Activated T-cell treated with anti-CD3 and anti-CD28 coated beads, Interleukin-2, amount 50 U/mL, for 4 hours (primary cell): Measurements from ENCODE around the gene FHIT. TPM values are rescaled to one million over a fixed set of nuclear protein-coding genes. Genes with fewer than 3 reads are reported as not detected.

Source experiments
- ATAC-seq, 2 donors: fragments of 200-7000 bp; cut with Tn5 transposase; one replicate each; pipeline ENCODE4 v1.10.0; 2021
- DNase-seq: peaks from one replicate; pipeline ENCODE4 v3.0.0-alpha.2; 2020
- H3K27me3 Mint-ChIP-seq: one replicate; pipeline ENCODE4 v1.8.0; 2021; ENCODE audit warnings: low read depth, mixed read lengths
- H3K36me3 Mint-ChIP-seq: one replicate; pipeline ENCODE4 v1.8.0; 2022; ENCODE audit warnings: mixed read lengths; ENCODE audit not compliant: insufficient read depth
- H3K4me1 Mint-ChIP-seq: one replicate; pipeline ENCODE4 v1.8.0; 2021; ENCODE audit warnings: low read depth, mixed read lengths
- H3K4me3 Mint-ChIP-seq: one replicate; pipeline ENCODE4 v1.8.0; 2021; ENCODE audit warnings: mild to moderate bottlenecking, moderate library complexity, mixed read lengths
- H3K9me3 Mint-ChIP-seq: one replicate; pipeline ENCODE4 v1.8.0; 2021; ENCODE audit warnings: mixed read lengths
- total RNA-seq, 3 donors: library from RNA; stranded (reverse); gene quantifications; one replicate each; pipeline ENCODE4 v1.2.1, GENCODE V29; 2021

Gene FHIT
- total RNA-seq, 3 donors from 2014 or later, result 0.66 to 5.5 (median 2.4) TPM

DNA sequence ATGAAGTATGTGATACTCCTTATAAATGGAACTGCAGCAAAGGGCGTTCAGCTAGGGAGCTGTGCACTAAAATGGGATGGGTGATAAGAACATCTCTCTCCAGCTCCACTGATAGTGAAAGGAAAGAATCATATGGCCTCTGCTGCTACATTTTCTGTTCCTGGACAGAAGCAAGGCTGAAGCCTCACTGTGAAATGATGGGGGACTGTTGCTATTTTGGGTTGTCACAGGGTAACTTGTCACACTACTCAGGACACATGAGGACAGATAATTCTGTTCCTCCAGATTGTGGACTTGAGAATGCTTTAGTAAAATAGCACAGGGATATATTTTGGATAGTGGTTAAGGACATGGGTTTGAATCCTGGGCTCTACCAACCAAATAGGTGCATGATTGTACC lies 423.6 kb downstream of the FHIT start:
- Mint-ChIP-seq H3K4me3 (no peak overlapping the region), H3K36me3 (no peaks in the 10 kb centered on the region), H3K27me3 (no peaks in the 10 kb centered on the region), H3K9me3 (peaks cover 20% of the 10 kb centered on the region), H3K4me1 (no peaks in the 10 kb centered on the region)
- DNase-seq (no peak), ATAC-seq (no peak)

DNA sequence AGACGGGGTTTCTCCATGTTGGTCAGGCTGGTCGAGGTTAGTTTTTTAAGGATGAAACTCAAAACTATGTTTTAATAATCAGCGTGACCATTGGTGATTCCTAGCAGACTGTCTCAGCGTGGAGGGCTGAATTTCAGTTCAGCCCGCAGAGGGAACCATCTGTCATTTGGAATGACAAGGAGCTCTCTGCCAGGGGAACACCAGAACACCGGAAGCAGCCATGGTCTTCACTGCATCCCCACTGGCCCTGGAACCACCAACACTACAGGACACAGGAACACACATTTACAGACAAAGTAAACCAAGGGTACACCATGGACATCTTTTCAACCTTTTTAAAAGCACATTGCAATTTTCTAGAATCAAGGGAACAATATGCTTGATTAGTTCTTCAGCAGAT lies 424.7 kb downstream of the FHIT start:
- Mint-ChIP-seq H3K4me1 (no peaks in the 10 kb centered on the region), H3K4me3 (no peak overlapping the region), H3K9me3 (peaks cover 20% of the 10 kb centered on the region), H3K36me3 (no peaks in the 10 kb centered on the region), H3K27me3 (no peaks in the 10 kb centered on the region)
- no peak for ATAC-seq
- no peak for DNase-seq

DNA sequence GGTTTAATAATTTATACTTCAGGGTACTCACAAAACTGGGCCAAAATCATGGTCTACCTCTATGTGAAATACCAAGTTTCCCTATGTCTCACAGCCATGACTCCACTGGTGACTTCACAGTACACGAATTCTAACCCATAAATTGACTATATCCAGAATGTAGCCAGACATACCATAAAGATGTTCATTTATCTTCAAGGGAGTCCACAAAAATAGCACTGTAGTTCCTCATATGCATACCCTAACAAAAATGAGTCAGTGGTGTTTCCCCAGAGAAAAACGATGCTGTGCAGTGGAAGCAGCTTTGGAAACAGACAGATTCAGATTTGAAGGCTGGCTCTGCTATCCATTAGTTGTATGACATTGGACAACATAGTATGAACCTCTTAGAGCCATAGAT lies 438.8 kb downstream of the FHIT start:
- Mint-ChIP-seq H3K9me3 (peaks cover 18% of the 10 kb centered on the region), H3K27me3 (no peaks in the 10 kb centered on the region), H3K4me1 (no peaks in the 10 kb centered on the region), H3K36me3 (no peaks in the 10 kb centered on the region), H3K4me3 (no peak overlapping the region)
- no peak for DNase-seq
- ATAC-seq, result no peak

DNA sequence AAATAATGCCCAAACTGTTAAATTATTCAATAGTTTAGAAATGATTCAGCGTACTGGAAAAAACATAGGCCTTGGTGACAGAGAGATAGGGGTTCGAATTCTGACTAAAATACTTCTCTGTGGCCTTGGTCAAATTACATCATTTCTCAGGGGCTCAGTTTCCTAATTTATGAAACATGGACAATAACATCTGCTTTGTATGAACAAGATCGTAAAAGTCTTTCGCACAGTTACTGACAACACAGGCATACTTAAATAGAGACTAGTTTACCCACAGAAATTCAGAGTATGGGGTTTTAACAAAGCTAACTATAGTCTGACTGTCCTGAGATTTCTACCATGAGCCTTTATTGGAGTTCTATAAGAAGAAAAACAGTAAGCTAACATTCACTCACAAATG lies 440.4 kb downstream of the FHIT start:
- H3K27me3 Mint-ChIP-seq, result no peaks in the 10 kb centered on the region
- no peaks in the 10 kb centered on the region for H3K4me1 Mint-ChIP-seq

DNA sequence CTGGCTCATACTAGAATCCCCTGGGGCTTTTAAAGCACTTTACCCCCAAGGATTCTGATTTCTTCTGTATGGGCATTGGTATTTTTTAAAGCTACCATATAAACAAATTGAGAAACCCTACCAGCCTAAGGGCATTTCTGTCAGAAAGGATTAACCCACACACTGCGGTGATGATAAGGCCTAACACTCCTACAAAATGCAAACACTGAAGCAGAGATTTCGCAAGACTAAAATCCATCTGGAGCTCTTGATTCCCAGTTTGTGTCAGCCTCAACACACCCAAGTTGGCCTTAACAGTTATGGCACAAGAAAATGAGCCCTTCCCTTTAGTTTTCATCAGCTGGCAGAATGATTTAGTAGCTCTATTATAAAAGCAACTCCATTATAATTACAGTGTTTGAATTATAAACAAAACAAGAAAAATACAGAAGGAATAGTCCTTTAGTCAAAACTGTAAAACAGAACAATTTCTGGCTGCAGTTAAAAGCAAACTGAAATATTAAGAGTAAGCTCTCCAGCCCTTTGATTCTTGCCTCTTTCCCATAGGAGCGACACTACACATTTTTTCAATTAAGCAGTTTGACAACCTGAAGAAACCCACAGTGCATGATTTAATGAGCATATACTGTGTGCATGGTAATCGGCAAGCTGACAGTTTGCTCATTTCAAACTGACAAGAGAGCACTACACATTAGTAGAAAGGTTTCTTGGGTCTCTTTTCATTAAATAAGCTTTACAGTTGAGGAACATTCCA lies 441.2 kb downstream of the FHIT start:
- H3K9me3 Mint-ChIP-seq, result no peaks in the 10 kb centered on the region
- DNase-seq (no peak), ATAC-seq (no peak)
- H3K4me1 Mint-ChIP-seq, result no peaks in the 10 kb centered on the region
- no peaks in the 10 kb centered on the region for H3K36me3 Mint-ChIP-seq
- H3K27me3 Mint-ChIP-seq, result no peaks in the 10 kb centered on the region
- H3K4me3 Mint-ChIP-seq, result no peak overlapping the region

More for the DNA sequence above, 440.4 kb downstream of the FHIT start:
- ATAC-seq (no peak), DNase-seq (no peak)
- Mint-ChIP-seq H3K36me3 (no peaks in the 10 kb centered on the region), H3K9me3 (peaks cover 5% of the 10 kb centered on the region), H3K4me3 (no peak overlapping the region)

DNA sequence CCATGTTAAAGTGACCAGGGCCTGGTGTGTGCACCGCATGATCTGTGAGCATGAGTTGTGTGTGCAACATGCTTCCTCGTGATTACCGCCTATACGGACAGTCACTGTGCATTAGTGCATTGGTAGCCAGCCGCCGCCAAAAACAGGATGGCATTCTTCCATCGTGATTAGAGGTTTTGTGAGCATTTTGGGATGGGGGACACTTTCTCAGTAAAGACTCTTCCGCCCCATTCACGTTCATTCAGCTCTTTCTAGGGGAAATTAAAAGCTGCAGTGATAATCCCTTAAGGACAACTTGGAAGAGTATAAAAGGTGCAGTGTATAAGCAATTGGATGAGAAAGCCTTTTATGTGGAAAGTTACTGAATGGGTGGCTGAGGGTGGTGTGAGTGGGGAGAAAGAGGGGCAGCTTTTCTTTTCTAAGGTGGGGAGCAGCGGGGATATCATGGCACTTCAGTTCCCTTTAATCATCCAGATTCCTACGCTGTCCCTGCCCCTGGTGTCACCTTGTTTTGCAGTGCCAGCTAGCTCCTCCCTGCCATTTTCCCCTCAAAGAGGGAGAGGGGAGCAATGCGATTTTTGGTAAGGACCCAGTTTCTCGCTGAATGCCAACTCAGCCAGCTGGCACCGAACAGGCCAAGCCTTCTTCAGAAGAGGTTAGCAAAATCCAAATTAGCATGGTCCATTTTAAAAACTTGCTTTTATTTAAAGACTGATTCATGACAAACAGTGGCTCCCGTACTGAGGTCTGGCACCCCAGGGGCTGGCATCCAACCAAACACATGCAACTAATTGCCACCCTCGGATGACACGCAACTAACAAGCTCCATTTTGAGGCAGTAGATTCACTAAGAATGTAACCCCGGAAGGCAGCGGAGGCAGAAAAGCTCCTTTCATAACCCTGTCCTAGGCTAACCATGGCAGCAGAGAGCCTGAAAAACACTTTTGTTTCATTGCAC lies 447.8 kb downstream of the FHIT start:
- DNase-seq, result no peak
- no peaks in the 10 kb centered on the region for H3K4me1 Mint-ChIP-seq
- no peaks in the 10 kb centered on the region for H3K27me3 Mint-ChIP-seq
- no peak overlapping the region for H3K4me3 Mint-ChIP-seq
- H3K36me3 Mint-ChIP-seq, result no peaks in the 10 kb centered on the region
- H3K9me3 Mint-ChIP-seq, result no peaks in the 10 kb centered on the region
- no peak for ATAC-seq

DNA sequence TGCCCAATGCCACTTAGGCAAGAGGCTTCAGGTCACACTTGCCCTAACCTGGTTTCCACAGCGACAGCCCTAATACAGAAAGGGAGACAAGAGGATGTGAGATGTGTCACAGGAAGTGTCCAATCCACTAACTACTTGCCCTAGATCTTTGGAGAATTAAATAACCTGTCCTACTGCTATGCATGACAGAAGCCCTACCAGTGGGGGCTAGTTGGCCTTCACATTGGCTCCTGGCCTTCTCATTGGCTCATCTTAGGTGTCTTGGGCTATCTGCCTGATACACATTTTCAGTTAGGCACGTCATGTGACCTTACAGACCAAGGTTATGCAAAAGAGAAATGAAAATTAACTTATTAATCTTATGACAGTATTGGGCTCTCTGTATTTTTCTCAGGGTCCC lies 449.9 kb downstream of the FHIT start:
- no peaks in the 10 kb centered on the region for H3K9me3 Mint-ChIP-seq
- no peaks in the 10 kb centered on the region for H3K4me1 Mint-ChIP-seq
- no peak for DNase-seq
- H3K36me3 Mint-ChIP-seq, result no peaks in the 10 kb centered on the region
- no peaks in the 10 kb centered on the region for H3K27me3 Mint-ChIP-seq
- no peak for ATAC-seq
- H3K4me3 Mint-ChIP-seq, result no peak overlapping the region

DNA sequence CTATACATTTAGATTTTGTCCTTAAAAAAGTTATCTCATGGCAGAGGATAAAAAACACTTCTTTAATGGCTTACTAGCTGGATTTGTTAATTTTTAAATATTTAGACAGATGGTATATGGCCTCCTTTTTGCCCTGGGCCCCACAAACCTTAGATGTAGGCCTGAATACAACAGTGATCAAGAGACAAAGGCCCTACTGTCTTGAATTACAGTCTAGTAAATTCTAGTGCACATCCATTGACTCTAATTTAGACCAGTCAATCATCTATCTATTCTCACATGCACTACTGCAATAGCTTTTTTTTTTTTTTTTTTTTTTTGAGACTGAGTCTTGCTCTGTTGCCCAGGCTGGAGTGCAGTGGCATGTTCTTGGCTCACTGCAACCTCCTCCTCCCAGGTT lies 452.8 kb downstream of the FHIT start:
- DNase-seq, result no peak
- no peaks in the 10 kb centered on the region for H3K36me3 Mint-ChIP-seq

DNA sequence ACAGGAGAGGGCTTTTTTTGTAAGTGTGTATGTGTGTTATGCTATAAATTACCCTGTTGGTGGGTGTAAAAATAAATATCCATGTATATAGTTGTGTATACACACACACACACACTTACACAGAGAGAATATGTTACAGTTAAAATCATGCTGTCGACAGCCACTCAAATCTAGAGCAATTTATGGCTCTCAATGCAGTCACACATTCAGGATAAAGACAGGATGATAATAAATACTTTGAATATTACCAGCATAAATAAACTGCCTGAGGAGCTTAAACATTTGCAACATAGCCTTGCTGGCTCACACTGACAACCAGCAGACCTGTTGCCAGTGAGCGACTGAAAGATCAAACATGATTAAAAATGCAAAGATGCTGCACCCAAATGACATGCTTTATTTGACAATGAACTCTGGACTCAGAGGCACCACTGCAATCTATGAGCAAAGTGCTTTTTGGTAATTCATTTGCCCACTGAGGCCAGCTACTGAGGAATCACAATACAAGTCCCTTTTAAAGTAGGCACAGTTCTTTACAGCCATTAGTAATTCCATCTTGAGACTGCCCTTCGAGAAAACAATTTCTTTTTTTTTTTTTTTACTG lies 458.9 kb downstream of the FHIT start:
- H3K4me3 Mint-ChIP-seq, result no peak overlapping the region
- H3K36me3 Mint-ChIP-seq, result no peaks in the 10 kb centered on the region
- no peaks in the 10 kb centered on the region for H3K9me3 Mint-ChIP-seq
- ATAC-seq, result no peak
- no peaks in the 10 kb centered on the region for H3K4me1 Mint-ChIP-seq
- no peaks in the 10 kb centered on the region for H3K27me3 Mint-ChIP-seq
- no peak for DNase-seq

More for the DNA sequence above, 452.8 kb downstream of the FHIT start:
- Mint-ChIP-seq H3K4me3 (no peak overlapping the region), H3K9me3 (no peaks in the 10 kb centered on the region), H3K27me3 (no peaks in the 10 kb centered on the region), H3K4me1 (no peaks in the 10 kb centered on the region)
- no peak for ATAC-seq

DNA sequence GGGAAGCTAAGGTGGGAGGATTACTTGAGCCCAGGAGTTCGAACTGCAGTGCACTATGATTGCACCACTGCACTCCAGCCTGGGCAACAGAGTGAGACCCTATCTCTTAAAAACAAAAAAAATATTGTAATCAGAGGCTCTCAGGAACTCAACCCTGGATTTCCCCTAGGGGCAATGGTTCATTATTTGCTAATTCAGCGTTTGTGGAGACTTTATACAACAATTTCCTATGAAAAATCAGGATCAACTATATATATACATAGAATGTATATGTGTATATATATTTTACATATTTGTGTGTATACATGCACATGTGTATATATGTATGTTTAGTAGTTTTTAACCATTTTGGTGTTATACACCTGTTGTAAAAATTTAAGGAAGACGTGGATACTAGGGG lies 463.1 kb downstream of the FHIT start:
- H3K9me3 Mint-ChIP-seq, result peaks cover under 1% of the 10 kb centered on the region
- H3K27me3 Mint-ChIP-seq, result no peaks in the 10 kb centered on the region
- no peaks in the 10 kb centered on the region for H3K36me3 Mint-ChIP-seq
- no peak overlapping the region for H3K4me3 Mint-ChIP-seq
- ATAC-seq, result no peak
- H3K4me1 Mint-ChIP-seq, result no peaks in the 10 kb centered on the region
- no peak for DNase-seq

DNA sequence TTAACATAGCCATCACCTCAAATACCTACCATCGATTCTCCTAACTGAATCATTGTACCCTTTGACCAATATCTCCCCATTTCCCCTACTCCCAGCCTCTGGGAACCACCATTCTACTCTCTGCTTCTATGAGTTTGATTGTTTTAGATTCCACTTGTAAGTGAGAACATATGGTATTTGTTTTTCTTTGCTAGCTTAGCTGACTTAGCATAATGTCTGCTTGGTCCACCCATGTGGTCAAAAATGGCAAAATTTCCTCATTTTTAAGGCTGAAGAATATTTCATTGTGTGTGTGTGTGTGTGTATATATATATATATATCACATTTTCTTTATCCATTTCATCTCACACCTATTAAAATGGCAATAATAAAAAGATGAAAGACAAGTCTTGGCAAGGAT lies 469.3 kb downstream of the FHIT start:
- Mint-ChIP-seq H3K9me3 (peaks cover 5% of the 10 kb centered on the region), H3K4me3 (no peak overlapping the region), H3K4me1 (no peaks in the 10 kb centered on the region), H3K27me3 (no peaks in the 10 kb centered on the region), H3K36me3 (no peaks in the 10 kb centered on the region)
- DNase-seq (no peak), ATAC-seq (no peak)

DNA sequence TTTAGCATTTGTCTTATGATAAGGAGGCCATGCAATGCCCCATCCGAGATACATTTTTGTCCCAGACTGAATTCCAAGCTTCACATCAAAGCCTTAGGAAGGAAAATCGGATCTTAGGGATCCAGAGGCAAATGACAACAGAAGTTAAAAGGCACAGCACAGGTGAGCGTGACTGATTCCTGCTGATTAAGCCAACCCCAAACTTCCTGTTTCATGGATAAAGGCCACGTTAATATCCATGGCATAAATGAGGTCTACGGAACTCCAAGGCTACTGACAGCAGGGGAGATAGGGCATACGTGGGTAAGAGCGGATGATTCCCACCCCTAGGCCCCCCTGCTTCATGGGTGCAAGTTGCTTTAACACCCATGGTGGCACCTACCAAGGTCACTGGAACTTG lies 471.6 kb downstream of the FHIT start:
- Mint-ChIP-seq H3K27me3 (no peaks in the 10 kb centered on the region), H3K4me3 (no peak overlapping the region), H3K4me1 (no peaks in the 10 kb centered on the region), H3K36me3 (no peaks in the 10 kb centered on the region), H3K9me3 (peaks cover 13% of the 10 kb centered on the region)
- DNase-seq, result no peak
- no peak for ATAC-seq

DNA sequence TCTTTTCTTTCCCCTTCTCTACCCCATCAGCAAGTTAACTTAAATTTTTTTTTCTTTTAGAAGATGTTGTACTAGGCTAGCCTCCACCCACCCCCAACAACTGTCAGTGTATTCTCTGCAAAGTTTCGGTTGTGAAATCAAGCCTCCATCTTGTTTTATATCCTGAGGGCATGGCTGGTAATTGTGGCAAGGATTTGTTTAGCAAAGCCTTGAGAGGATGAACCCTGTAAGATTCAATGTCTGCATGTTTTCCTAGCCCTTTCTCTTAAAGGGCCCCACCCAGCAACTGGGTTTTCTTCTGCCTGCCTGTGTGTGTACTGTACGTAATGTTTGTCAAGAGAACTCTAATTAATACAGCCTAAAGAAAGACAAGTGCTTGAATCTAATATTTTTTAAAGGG lies 475.3 kb downstream of the FHIT start:
- no peak for DNase-seq
- H3K4me1 Mint-ChIP-seq, result no peaks in the 10 kb centered on the region
- H3K27me3 Mint-ChIP-seq, result no peaks in the 10 kb centered on the region
- peaks cover 8% of the 10 kb centered on the region for H3K9me3 Mint-ChIP-seq
- H3K4me3 Mint-ChIP-seq, result no peak overlapping the region
- ATAC-seq, result no peak
- H3K36me3 Mint-ChIP-seq, result no peaks in the 10 kb centered on the region

DNA sequence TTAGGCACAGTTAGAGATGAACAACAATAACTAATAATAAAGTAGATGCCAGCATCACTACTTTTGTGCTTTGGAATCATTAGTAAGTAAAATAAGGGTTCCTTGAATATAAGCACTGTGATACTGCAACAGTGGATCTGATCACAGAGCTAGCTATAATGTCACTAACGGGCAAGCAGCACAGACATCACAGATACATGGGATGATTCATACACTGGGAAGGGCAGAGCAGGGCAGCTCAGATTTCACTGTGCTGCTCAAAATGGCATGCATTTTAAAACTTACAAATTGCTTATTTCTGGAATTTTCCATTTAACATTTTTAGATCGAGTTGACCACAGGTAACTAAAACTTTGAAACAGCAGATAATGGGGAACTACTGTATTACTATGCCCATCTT lies 476.6 kb downstream of the FHIT start:
- Mint-ChIP-seq H3K4me1 (no peaks in the 10 kb centered on the region), H3K4me3 (no peak overlapping the region), H3K27me3 (no peaks in the 10 kb centered on the region), H3K9me3 (peaks cover 8% of the 10 kb centered on the region), H3K36me3 (no peaks in the 10 kb centered on the region)
- ATAC-seq (no peak), DNase-seq (no peak)
